Hematopoietic multipotent progenitor cell treated with erythropoietin and hydrocortisone succinate and interleukin-3 and kit ligand, for 17 days (in vitro differentiated cells): ENCODE measurements around the gene HRAS.
A peak's percentile ranks its signal among the peaks of the same experiment; 100 is the strongest.
"Not testable (repeated sequence)": the region's sequence is repeated elsewhere in the genome, so short reads cannot be mapped to it uniquely, and the experiment has no call there.

Experiments
- DNase-seq: peaks from one replicate; pipeline ENCODE4 v3.0.0-alpha.2; 2015; ENCODE audit warnings: low spot score

HRAS gene

GRCh38 chr11:535519-536454, at the start of gene HRAS:
HRAS (minus strand) TSS chr11:535576.
- peak; percentile 97 for DNase-seq

- no peak for DNase-seq
Measured at GRCh38 chr11:584287-584686, 48.9 kb upstream of the HRAS start.

- no peak for DNase-seq
Measured at GRCh38 chr11:581752-582151, 46.4 kb upstream of the HRAS start.

GRCh38 chr11:581342-581741, 46.0 kb upstream of the HRAS start:
- no peak for DNase-seq

- no peak for DNase-seq
Measured at GRCh38 chr11:579830-580601, 44.6 kb upstream of the HRAS start.

GRCh38 chr11:578276-579035, 43.1 kb upstream of the HRAS start:
- no peak for DNase-seq

- DNase-seq, result no peak
Measured at GRCh38 chr11:577611-577894, 42.2 kb upstream of the HRAS start.

- DNase-seq, result peak; percentile 17
Measured at GRCh38 chr11:576811-577610, 41.6 kb upstream of the HRAS start.

- DNase-seq, result peak; percentile 96
Measured at GRCh38 chr11:575996-576768, 40.8 kb upstream of the HRAS start, which contains the start of gene PHRF1. PHRF1 (plus strand) TSS chr11:576470; CDS start chr11:581513, 5,043 bp downstream.

GRCh38 chr11:575313-575995, 40.1 kb upstream of the HRAS start:
- DNase-seq, result peak; percentile 86

GRCh38 chr11:574632-575312, 39.4 kb upstream of the HRAS start:
- no peak for DNase-seq

GRCh38 chr11:574031-574570, 38.7 kb upstream of the HRAS start:
- not testable (repeated sequence) for DNase-seq

- DNase-seq, result no peak
Measured at GRCh38 chr11:573146-573759, 37.9 kb upstream of the HRAS start.

- DNase-seq, result no peak
Measured at GRCh38 chr11:571802-572185, 36.4 kb upstream of the HRAS start.

GRCh38 chr11:569158-569885, 33.9 kb upstream of the HRAS start:
- no peak for DNase-seq

- peak; percentile 90 for DNase-seq
Measured at GRCh38 chr11:568306-569157, 33.2 kb upstream of the HRAS start.

GRCh38 chr11:567629-568292, 32.4 kb upstream of the HRAS start:
- DNase-seq, result no peak
